RWPE2 (cell line): ENCODE data around the gene DGCR8.
A peak's percentile ranks its signal among the peaks of the same experiment; 100 is the strongest.

Experiments
- ATAC-seq: fragments of 200-7000 bp; cut with Tn5 transposase; 3 replicates; pipeline ENCODE4 v1.9.1; 2021; ENCODE audit warnings: low read depth
- DNase-seq: peaks from one replicate; pipeline ENCODE4 v3.0.0-alpha.2; 2020; ENCODE audit warnings: low spot score
- H3K27ac ChIP-seq: fragments of 450-650 bp; 2 replicates; pipeline ENCODE4 v1.5.1; 2017; ENCODE audit warnings: mild to moderate bottlenecking; ENCODE audit not compliant: poor library complexity, severe bottlenecking
- H3K27me3 ChIP-seq: fragments of 250-450 bp; sonication (Bioruptor Pico); 2 replicates; pipeline ENCODE4 v1.5.1; 2021; ENCODE audit warnings: mild to moderate bottlenecking, moderate library complexity; ENCODE audit not compliant: insufficient read depth, poor library complexity, severe bottlenecking
- H3K36me3 ChIP-seq: fragments of 250-450 bp; sonication (Bioruptor Pico); 2 replicates; pipeline ENCODE4 v1.5.1; 2020; ENCODE audit warnings: low read depth, mild to moderate bottlenecking, moderate library complexity
- H3K4me1 ChIP-seq: fragments of 250-450 bp; sonication (Bioruptor Pico); 2 replicates; pipeline ENCODE4 v1.5.1; 2021; ENCODE audit warnings: mild to moderate bottlenecking, moderate library complexity; ENCODE audit not compliant: insufficient read depth, poor library complexity, severe bottlenecking
- H3K4me3 ChIP-seq: fragments of 250-450 bp; sonication (Bioruptor Pico); 2 replicates; pipeline ENCODE4 v1.5.1; 2021; ENCODE audit warnings: mild to moderate bottlenecking, moderate library complexity; ENCODE audit not compliant: severe bottlenecking
- H3K9me3 ChIP-seq: fragments of 250-450 bp; sonication (Bioruptor Pico); 2 replicates; pipeline ENCODE4 v1.5.1; 2021; ENCODE audit warnings: mild to moderate bottlenecking, moderate library complexity; ENCODE audit not compliant: severe bottlenecking
- CTCF ChIP-seq: fragments of 450-650 bp; IDR thresholded peaks from one replicate; pipeline ENCODE4 v1.5.1; 2017; ENCODE audit warnings: mild to moderate bottlenecking, moderate library complexity; ENCODE audit not compliant: poor library complexity, severe bottlenecking

Gene DGCR8

GRCh38 chr22:20127869-20128618, 48.0 kb downstream of the DGCR8 start:
- no peaks in the 10 kb centered on the region for H3K4me1 ChIP-seq
- H3K9me3 ChIP-seq, result peaks cover 2% of the 10 kb centered on the region
- no peak overlapping the region for H3K27ac ChIP-seq
- ATAC-seq (no peak), DNase-seq (no peak)
- TF ChIP-seq CTCF, result no peak
- peaks cover 37% of the 10 kb centered on the region for H3K36me3 ChIP-seq
- H3K4me3 ChIP-seq, result no peak overlapping the region
- no peaks in the 10 kb centered on the region for H3K27me3 ChIP-seq

- H3K4me1 ChIP-seq, result no peaks in the 10 kb centered on the region
- H3K9me3 ChIP-seq, result peaks cover 2% of the 10 kb centered on the region
- ATAC-seq, result no peak
- TF ChIP-seq CTCF, result no peak
- no peak overlapping the region for H3K4me3 ChIP-seq
- no peaks in the 10 kb centered on the region for H3K27me3 ChIP-seq
- no peak for DNase-seq
- H3K36me3 ChIP-seq, result peaks cover 35% of the 10 kb centered on the region
- no peak overlapping the region for H3K27ac ChIP-seq
Observed at GRCh38 chr22:20128619-20128901, 48.5 kb downstream of the DGCR8 start.

- TF ChIP-seq CTCF, result peak; percentile 43
- H3K27ac ChIP-seq, result no peak overlapping the region
- ATAC-seq (peak; percentile 29), DNase-seq (no peak)
- H3K36me3 ChIP-seq, result peaks cover 29% of the 10 kb centered on the region
- no peaks in the 10 kb centered on the region for H3K27me3 ChIP-seq
- H3K4me1 ChIP-seq, result no peaks in the 10 kb centered on the region
- H3K4me3 ChIP-seq, result no peak overlapping the region
- peaks cover 2% of the 10 kb centered on the region for H3K9me3 ChIP-seq
Observed at GRCh38 chr22:20128902-20129746, 49.1 kb downstream of the DGCR8 start.

GRCh38 chr22:20129747-20130014, 49.6 kb downstream of the DGCR8 start:
- peaks cover 27% of the 10 kb centered on the region for H3K36me3 ChIP-seq
- H3K27me3 ChIP-seq, result no peaks in the 10 kb centered on the region
- no peak overlapping the region for H3K4me3 ChIP-seq
- no peak for DNase-seq
- H3K27ac ChIP-seq, result no peak overlapping the region
- no peaks in the 10 kb centered on the region for H3K4me1 ChIP-seq
- H3K9me3 ChIP-seq, result peaks cover 2% of the 10 kb centered on the region
- TF ChIP-seq CTCF, result no peak
- no peak for ATAC-seq

- no peak for TF ChIP-seq CTCF
- H3K4me3 ChIP-seq, result no peak overlapping the region
- no peaks in the 10 kb centered on the region for H3K27me3 ChIP-seq
- peak; percentile 20; the same call in 2 of the 3 replicates for ATAC-seq
- no peak for DNase-seq
- H3K4me1 ChIP-seq, result no peaks in the 10 kb centered on the region
- peaks cover 2% of the 10 kb centered on the region for H3K9me3 ChIP-seq
- peaks cover 20% of the 10 kb centered on the region for H3K36me3 ChIP-seq
- H3K27ac ChIP-seq, result peak overlapping the region; percentile 54
Observed at GRCh38 chr22:20130319-20130718, 50.3 kb downstream of the DGCR8 start.
